ENCODE data around the gene RELA. TPM values are rescaled to one million over a fixed set of nuclear protein-coding genes. Genes with fewer than 3 reads are reported as not detected.
"Not testable (repeated sequence)": the region's sequence is repeated elsewhere in the genome, so short reads cannot be mapped to it uniquely, and the experiment has no call there.

Gene RELA
- 89.0 and 118 TPM in 2 replicates for total RNA-seq

DNA sequence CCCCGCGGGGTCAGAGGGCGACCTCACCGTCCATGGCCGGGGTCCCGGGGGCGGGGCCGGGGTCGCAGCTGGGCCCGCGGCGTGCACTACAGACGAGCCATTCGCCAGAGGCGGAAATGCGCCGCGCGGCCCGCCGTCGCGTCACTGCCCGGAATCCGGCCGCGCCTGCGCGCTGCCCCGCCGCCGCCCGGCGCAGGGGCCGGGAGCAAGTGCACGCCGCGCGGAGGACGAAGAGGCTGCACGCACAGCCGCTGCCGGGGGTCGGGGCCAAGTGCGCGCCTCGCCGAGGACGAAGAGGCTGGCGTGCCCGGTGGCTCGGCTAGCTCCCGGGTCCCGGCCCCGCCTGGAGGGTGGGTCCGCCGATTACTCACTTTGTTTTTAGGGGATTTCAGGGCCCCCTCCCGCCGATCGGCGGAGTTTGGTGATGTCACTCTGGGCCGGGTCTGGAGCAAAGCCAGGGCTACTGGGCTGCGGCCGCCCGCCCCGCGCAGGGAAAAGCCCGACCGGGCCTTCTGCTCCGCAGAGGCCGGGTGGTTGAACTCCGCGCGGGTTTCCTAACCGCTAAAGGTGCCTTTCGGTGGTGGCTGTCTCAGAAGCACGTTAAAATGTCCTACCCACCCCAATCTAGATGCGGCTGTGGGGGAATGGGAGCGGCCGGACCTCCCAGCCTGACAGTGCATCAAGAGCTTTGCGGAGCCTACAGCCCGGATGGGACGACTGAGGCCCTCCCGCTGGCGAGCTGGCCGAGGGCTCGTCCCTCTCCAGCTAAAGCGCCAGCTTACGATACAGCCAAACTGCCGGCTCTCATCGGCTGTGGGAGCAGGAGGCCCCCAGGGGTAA, at the start of gene RELA:
Gene RELA, minus strand, starts transcription at position 118 of the 840 bp plus-strand sequence. Its CDS starts 84 bp downstream, at position 34.
- DNase-seq (ENCODE audit: extremely low read depth, low read depth, low spot score): no peak

DNA sequence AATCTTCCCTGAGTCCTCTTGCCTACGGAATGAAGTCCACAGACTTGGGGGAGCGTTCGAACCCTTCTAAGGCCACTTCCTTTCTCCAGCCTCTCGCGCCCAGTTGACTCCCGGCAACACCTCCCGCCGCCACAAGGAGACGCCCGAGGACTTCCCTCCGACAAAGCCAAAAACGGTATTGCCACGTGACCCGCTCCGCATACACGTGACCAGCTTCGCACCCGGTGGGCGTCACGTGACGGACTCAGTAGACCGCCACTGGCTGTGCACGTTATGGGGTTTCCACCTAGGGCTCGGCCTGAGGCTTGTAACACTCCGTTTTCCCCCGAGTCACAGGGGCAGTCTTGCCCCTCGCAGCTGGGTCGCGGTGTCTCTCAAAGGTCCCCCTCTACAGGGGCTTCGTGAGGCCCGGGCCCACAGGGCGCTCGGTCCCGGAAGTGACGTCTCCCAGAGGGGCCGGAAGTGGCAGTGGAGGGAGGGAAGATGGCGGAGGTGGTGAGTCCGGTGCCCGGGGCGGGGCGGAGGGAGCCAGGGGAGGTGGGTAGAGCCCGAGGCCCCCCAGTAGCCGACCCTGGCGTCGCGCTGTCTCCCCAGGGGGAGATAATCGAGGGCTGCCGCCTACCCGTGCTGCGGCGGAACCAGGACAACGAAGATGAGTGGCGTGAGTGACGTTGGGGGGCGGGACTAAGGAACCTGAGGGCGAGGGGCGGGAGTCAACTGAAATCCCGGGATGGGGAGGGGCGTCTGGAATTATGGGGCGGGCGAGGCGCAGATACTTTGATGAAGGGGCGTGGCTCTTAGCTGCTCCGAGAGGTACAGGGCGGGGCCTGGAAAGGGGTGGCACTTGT, 49.3 kb upstream of the RELA start, which contains the start of gene KAT5:
Gene KAT5, plus strand, starts transcription at position 468 of the 848 bp plus-strand sequence. Its CDS starts 16 bp downstream, at position 484.
- peak; percentile 95 for DNase-seq (ENCODE audit: extremely low read depth, low read depth, low spot score)

DNA sequence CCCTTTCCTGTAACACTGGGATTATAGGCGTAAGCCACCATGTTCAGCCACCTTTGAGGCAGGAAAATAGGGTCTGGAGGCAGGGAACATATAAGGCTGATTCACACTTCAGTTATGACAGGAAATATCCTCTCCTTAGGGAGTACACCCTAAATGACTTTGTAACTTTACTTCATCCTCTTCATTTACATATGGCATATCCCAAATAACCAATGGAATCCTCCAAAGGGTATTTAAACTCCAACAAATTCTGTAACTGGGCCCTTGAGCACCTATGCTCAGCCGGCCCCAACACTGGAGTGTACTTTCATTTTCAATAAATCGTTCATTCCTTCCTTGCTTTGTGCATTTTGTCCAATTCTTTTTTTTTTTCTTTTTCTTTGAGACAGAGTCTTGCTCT, 47.7 kb upstream of the RELA start:
- no peak for DNase-seq (ENCODE audit: extremely low read depth, low read depth, low spot score)

DNA sequence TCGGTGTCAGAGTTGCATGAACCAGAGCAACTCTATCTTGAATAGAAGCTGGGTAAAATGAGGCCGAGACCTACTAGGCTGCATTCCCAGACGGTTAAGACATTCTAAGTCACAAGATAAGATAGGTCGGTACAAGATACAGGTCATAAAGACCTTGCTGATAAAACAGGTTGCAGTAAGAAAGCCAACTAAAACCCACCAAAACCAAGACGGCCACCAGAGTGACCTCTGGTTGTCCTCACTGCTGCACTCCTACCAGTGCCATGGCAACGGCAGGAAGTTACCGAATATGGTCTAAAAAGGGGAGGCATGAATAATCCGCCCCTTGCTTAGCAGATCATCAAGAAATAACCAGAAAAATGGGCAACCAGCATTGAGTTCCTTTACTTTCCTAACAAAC, 46.9 kb upstream of the RELA start:
- DNase-seq (ENCODE audit: extremely low read depth, low read depth, low spot score): no peak

DNA sequence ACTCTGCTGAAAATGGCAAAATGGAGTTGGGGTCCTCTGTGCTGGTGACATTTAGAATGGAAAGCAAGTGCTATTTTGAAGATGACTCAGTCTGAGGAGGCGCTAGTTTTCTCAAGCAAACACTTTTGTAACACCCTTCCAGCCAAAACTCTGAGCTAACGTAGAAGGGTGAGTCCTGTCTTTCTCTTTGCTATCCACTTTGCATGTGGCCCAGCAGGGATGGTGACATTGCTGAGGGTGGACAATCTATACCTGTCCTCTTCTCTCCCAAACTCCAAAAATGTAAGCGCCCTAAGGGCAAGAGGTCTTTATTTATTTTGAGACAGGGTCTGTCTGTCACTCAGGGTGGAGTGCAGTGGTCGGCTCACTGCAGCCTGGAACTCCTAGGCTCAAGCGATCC, 45.7 kb upstream of the RELA start:
- no peak for DNase-seq (ENCODE audit: extremely low read depth, low read depth, low spot score)

DNA sequence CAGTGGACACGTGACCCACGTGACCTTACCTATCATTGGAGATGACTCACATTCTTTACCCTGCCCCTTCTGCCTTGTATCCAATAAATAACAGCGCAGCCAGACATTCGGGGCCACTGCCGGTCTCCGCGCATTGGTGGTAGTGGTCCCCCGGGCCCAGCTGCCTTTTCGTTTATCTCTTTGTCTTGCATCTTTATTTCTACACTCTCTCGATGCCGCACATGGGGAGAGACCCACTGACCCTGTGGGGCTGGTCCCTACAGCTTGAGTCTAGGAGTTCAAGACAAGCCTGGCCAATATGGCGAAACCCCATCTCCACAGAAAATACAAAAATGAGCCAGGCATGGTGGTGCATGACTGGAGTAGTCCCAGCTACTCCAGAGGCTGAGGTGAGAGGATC, 44.3 kb upstream of the RELA start:
- DNase-seq (ENCODE audit: extremely low read depth, low read depth, low spot score): not testable (repeated sequence)

DNA sequence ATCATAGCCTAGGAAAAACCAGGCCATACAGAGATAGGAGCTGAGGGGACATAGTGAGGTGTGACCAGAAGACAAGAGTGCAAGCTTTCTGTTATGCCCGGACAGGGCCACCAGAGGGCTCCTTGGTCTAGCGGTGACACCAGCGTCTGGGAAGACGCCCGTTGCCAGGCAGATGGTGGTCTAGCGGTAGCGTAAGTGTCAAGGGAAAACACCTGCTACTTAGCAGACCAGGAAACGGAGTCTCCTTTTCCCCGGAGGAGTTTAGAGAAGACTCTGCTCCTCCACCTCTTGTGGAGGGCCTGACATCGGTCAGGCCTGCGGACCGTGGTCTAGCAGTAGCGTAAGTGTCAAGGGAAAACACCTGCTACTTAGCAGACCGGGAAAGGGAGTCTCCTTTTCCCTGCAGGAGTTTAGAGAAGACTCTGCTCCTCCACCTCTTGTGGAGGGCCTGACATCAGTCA, 43.6 kb upstream of the RELA start:
- not testable (repeated sequence) for DNase-seq (ENCODE audit: extremely low read depth, low read depth, low spot score)

DNA sequence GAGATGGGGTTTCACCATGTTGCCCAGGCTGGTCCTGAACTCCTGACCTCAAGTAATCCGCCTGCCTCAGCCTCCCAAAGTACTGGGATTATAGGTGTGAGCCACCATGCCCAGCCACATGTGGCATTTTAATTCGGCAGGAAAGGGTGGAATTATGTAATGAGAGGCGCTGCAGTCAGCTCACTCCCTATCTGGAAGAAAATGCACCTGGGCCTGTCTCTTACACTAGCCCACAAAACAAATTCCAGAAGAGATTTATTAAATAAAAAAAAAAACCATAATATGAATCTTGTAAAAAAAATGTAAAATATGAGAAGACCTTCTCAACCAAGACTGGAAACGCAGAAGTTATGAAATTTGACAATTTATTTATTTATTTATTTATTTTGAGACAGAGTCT, 41.1 kb upstream of the RELA start:
- DNase-seq (ENCODE audit: extremely low read depth, low read depth, low spot score): no peak

DNA sequence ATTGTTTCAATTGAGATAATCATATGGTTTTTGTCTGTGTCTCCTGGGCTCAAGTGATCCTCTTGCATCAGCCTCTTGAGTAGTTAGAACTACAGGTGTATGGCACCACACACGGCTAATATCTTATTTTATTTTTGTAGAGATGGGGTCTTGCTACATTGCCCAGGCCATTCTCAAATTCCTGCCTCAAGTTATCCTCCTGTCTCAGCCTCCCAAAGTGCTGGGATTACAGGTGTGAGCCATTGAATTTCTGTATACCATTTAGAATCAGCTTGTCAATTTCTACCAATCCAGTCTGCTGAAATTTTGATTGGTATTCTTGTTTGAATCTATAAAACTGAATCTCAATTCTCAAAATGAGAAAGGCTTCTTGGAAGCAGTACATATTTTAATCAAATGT, 39.0 kb upstream of the RELA start:
- DNase-seq (ENCODE audit: extremely low read depth, low read depth, low spot score): no peak

DNA sequence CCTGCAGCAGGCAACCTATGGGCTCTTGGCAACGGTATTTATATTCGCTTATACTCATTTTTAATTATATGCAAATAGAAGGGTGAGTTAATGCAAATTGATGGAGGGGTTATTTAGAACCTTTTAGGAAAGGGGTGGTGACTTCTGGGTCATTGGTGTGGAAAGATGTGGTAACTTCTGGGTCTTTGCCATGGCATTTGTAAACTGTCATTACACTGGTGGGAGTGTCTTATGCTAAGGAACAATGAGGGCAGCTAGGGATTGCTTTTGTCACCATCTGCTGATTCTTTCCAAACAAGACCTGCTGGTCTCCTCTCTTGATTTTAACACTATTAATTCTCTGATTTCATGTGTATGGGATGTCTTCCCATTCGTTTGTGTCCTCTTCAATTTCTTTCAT, 37.7 kb upstream of the RELA start:
- no peak for DNase-seq (ENCODE audit: extremely low read depth, low read depth, low spot score)

DNA sequence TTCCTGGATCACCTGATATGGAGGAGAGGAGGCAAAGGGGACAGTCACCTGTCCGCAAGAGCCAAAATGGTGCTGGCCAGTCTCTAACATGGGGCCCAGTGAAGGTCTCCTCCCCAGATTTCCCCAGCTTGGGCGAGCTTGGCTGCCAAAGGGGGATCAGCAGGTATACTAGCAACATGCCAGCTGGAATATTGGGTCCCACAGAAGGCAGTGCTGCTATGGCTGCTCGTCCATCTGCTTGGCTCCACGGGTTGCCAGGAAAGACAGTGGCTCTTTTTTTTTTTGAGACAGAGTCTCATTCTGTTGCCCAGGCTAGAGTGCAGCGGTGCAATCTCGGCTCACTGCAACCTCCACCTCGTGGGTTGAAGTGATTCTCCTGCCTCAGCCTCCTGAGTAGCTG, 36.6 kb upstream of the RELA start:
- no peak for DNase-seq (ENCODE audit: extremely low read depth, low read depth, low spot score)

DNA sequence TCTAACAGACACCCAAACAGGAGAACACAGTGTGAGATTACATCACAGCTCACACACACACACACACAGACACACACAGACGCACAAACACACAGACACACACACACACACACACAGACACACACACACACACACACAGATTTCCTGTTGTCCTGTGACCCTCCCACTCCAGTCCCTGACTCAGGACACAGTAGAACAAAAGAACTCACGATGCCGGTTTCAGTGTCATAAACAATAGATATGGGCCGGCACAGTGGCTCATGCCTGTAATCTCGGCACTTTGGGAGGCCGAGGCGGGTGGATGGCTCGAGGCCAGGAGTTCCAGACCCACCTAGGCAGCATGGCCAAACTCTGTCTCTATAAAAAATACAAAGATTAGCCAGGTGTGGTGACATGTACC, 35.5 kb upstream of the RELA start:
- DNase-seq (ENCODE audit: extremely low read depth, low read depth, low spot score): no peak

DNA sequence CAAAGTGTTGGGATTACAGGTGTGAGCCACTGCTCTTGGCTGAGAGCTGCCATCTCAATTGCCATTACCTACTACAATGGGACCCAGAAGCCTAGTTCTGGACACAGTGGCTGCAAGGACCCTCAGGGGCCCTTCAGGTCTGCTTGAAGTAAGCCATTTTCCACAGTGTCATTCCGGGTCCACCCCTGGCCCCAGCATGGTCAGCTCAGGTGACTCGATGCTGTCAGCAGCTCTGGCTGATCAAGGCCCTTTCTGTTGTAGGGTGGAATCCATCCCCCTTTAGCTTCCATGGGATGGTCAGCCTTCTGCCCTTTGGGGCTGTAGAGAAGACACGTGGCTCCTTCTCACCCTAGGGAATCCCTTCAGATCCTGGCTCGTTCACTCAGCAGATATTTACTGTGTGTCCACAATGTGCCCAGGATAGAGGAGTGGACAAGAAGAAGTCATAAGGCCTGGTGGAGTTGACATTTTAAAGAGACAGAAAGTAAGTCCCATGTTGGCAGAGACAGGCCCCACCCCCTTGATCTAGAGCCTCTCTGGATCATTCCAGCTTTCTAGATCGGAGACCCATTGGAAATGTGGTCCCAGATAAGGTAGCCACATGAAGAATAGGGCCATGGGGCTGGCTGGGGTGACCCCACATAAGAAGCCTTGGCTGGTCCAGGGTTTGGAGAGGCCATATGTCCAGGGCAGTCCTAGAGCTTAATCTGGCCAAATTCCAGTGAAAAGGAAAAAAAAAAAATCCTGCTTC, 34.3 kb upstream of the RELA start:
- DNase-seq (ENCODE audit: extremely low read depth, low read depth, low spot score): no peak

DNA sequence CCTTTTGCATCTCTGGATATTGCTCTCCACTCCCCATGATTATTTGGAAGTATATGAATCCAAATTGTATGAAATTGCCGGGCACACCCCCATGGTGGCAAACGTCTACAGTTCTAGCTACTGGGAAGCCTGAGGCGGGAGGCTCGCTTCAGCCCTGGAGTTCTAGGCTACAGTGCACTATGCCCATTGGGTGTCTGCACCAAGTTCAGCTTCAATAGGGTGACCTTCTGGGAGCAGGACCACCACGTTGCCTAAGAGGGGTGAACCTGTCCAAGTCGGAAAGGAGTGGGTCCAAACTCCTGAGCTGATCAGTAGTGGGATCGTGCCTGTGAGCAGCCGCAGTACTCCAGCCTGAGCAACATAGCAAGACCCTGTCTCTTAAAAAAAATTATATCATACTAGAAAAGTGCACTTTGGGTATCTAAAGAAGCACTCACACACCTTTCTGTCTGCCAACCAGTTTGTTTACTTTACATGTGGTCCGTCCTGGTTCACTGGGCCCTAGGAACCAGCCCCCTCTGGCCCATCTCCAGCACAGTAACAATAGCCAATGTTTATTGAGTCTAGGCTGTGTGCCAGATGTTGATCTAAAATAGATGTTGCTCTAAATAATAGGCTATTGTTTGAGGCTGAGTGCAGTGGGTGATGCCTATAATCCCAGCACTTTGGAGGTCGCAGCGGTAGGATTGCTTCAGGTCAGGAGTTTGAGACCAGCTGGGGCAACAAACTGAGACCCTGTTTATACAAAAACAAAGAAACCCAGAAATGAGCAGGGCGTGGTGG, 32.9 kb upstream of the RELA start:
- peak; percentile 48 for DNase-seq (ENCODE audit: extremely low read depth, low read depth, low spot score)

DNA sequence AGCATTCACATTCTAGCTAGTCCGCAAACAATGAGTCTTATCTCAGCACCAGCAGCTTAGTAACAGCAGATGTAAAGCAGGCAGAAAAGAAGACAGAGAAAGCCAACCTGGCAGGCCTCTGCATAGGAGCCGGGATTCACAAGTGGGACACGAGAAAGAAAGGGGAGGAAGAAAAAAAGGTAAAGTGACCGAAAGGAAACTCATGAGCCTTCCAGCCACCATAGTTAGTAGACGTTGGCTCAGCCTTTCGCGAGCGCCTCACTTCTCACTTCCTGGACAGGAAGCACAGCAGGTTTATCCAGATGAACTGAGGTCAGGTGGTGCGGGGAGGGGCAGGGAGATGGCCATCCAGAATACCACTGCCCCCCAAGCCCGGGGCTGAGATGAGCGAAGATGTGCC, 29.7 kb upstream of the RELA start:
- DNase-seq (ENCODE audit: extremely low read depth, low read depth, low spot score): no peak

DNA sequence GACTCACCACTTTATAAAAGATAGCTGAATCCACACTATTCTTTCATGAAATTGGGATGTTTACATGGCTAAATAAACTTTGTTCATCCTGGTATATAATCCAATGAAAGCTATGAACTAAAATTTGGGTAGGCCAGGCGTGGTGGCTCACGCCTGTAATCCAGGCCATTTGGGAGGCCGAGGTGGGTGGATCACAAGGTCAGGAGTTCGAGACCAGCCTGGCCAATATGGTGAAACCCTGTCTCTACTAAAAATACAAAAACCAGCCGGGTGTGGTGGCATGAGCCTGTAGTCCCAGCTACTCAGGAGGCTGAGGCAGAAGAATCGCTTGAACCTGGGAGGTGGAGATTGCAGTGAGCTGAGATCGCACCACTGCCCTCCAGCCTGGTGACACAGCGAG, 29.1 kb upstream of the RELA start:
- not testable (repeated sequence) for DNase-seq (ENCODE audit: extremely low read depth, low read depth, low spot score)

DNA sequence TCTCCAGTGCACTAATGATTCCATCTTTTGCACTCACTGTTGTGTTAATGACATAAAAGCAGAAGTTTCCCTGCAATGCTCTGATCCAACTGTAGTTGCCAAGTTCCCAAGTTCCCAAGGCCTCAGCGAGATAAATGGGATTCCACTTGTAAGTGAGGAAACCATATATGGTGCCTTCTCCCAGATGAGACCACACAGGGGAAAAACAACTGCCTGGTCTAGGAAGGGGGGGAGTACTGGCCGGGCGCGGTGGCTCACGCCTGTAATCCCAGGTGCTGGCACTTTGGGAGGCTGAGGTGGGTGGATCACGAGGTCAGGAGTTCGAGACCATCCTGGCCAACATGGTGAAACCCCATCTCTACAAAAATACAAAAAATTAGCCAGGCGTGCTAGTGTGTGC, 23.3 kb upstream of the RELA start:
- no peak for DNase-seq (ENCODE audit: extremely low read depth, low read depth, low spot score)

DNA sequence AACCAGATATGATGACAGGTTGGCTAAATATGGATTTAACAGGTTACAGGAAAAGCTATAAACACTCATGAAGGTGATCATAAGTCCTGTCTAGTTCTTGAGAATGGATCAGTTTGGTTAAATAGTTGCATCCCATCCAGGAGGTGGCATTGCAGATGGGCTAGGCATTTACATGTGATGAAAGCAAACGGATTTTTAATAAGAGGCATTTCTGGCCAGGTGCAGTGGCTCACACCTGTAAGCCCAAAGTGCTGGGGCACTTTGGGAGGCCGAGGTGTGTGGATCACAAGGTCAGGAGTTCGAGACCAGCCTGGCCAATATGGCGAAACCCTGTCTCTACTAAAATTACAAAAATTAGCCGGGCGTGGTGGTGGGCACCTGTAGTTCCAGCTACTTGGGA, 20.8 kb upstream of the RELA start:
- not testable (repeated sequence) for DNase-seq (ENCODE audit: extremely low read depth, low read depth, low spot score)

DNA sequence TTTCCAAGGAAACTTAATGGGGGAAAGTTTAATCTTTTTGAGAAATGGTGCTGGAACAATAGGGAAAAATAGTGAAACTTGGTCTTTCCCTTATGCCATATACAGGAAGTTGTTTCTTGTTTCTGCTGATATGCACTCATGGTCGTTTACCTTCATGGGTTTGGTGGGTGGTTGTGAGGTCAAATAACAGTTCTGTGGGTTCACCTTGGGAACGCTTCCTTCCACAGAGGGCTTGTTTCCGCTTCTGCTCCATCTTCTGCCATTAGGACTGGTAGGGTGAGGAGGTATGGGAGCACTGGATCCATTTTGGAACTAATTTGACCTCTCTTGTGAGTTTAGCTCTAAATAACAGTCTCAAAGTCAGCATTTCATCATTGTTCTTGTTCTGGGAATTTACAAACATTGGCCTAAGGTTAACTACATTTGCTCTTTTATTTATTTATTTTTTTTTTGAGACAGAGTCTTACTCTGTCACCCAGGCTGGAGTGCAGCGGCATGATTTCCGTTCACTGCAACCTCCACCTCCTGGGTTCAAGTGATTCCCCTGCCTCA, 17.6 kb upstream of the RELA start:
- DNase-seq (ENCODE audit: extremely low read depth, low read depth, low spot score): no peak

DNA sequence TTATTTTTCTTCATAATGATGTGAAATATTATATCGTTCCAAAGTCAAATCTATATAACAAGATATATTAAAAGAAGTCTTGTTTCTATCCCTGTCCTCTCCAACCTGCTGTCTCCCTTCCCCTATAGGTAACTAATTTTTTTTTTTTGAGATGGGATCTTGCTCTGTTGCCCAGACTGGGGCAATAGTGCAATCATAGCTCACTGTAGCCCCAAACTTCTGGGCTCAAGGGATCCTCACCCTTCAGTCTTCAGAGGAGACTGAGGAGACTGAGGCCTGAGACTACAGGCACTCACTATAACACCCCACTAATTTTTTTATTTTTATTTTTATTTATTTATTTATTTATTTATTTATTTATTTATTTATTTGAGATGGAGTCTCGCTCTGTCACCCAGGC, 10.3 kb upstream of the RELA start:
- no peak for DNase-seq (ENCODE audit: extremely low read depth, low read depth, low spot score)
